DND-41 (cell line): ENCODE data around the gene PHACTR3.

ENCODE experiments used
- ATAC-seq: fragments of 200-7000 bp; cut with Tn5 transposase; 3 replicates; pipeline ENCODE4 v1.9.1; 2021; ENCODE audit warnings: low read depth; ENCODE audit not compliant: insufficient read depth
- DNase-seq: peaks from one replicate; pipeline ENCODE4 v3.0.0-alpha.2; 2020
- H2AFZ ChIP-seq: 2 replicates; pipeline ENCODE4 v1.6.0; 2012; ENCODE audit warnings: low read depth, low read length
- H3K27ac ChIP-seq: 2 replicates; pipeline ENCODE4 v1.5.1; 2012; ENCODE audit warnings: low read length, inconsistent platforms
- H3K27me3 ChIP-seq: fragments of 200-600 bp; sonication (generic); 2 replicates; pipeline ENCODE4 v1.6.0; 2012; ENCODE audit warnings: low read length, mild to moderate bottlenecking, inconsistent platforms; ENCODE audit not compliant: insufficient read depth, poor library complexity
- H3K36me3 ChIP-seq: 2 replicates; pipeline ENCODE4 v1.5.1; 2012; ENCODE audit warnings: low read length, inconsistent platforms; ENCODE audit not compliant: insufficient read depth
- H3K4me1 ChIP-seq: 2 replicates; pipeline ENCODE4 v1.5.1; 2012; ENCODE audit warnings: mild to moderate bottlenecking, low read length; ENCODE audit not compliant: insufficient read depth
- H3K4me2 ChIP-seq: 2 replicates; pipeline ENCODE4 v1.6.0; 2012; ENCODE audit warnings: mild to moderate bottlenecking, moderate library complexity, low read length, inconsistent platforms; ENCODE audit not compliant: insufficient read depth
- H3K4me3 ChIP-seq, 2 experiments: fragments of 200-600 bp in 1 of 2; shearing (Covaris generic) in 1 of 2; 2 replicates each; pipeline ENCODE4 v1.5.1; 2012 to 2016; ENCODE audit warnings: inconsistent platforms in 2 of 2, low read length in 2 of 2, mild to moderate bottlenecking in 2 of 2, low read depth in 1 of 2, moderate library complexity in 1 of 2
- H3K79me2 ChIP-seq: 2 replicates; pipeline ENCODE4 v1.6.0; 2012; ENCODE audit warnings: low read length, inconsistent platforms; ENCODE audit not compliant: insufficient read depth
- H3K9ac ChIP-seq: 2 replicates; pipeline ENCODE4 v1.6.0; 2012; ENCODE audit warnings: low read depth, mild to moderate bottlenecking, inconsistent platforms, low read length, moderate library complexity
- H3K9me3 ChIP-seq: 2 replicates; pipeline ENCODE4 v1.5.1; 2012; ENCODE audit warnings: low read length, moderate library complexity, mild to moderate bottlenecking, inconsistent platforms; ENCODE audit not compliant: insufficient read depth, severe bottlenecking
- H4K20me1 ChIP-seq: 2 replicates; pipeline ENCODE4 v1.6.0; 2012; ENCODE audit warnings: low read length; ENCODE audit not compliant: insufficient read depth
- CTCF ChIP-seq: IDR thresholded peaks from 2 replicates; pipeline ENCODE4 v1.5.1; 2012; ENCODE audit warnings: borderline replicate concordance, low read length, moderate library complexity, mild to moderate bottlenecking; ENCODE audit not compliant: poor library complexity, severe bottlenecking; ENCODE audit errors: extremely low read depth
- EZH2 ChIP-seq: IDR thresholded peaks from 3 replicates; pipeline ENCODE4 v1.6.1; 2012; ENCODE audit warnings: borderline replicate concordance, low read depth, mild to moderate bottlenecking, moderate library complexity, low read length, inconsistent platforms; ENCODE audit not compliant: severe bottlenecking

PHACTR3 gene

GRCh38 chr20:59561614-59562277 is 42.6 kb upstream of the PHACTR3 start:
- Histone ChIP-seq H3K4me2 (no peak overlapping the region), H3K27me3 (peaks cover 5% of the 10 kb centered on the region), H2AFZ (no peak overlapping the region), H3K9me3 (no peaks in the 10 kb centered on the region), H3K27ac (no peak overlapping the region), H3K4me1 (no peaks in the 10 kb centered on the region), H3K36me3 (no peaks in the 10 kb centered on the region), H3K4me3 (no peak overlapping the region), H3K9ac (no peak overlapping the region), H4K20me1 (peaks cover 4% of the 10 kb centered on the region; the same call in 1 of the 2 replicates), H3K79me2 (no peaks in the 10 kb centered on the region)
- TF ChIP-seq EZH2 (no peak), CTCF (no peak)
- ATAC-seq = no peak
- DNase-seq = no peak

- no peak overlapping the region for H3K27ac ChIP-seq
- H4K20me1 ChIP-seq = peaks cover 4% of the 10 kb centered on the region; the same call in 1 of the 2 replicates
- H2AFZ ChIP-seq = no peak overlapping the region
- H3K9me3 ChIP-seq = no peaks in the 10 kb centered on the region
- DNase-seq (no peak), ATAC-seq (no peak)
- H3K4me2 ChIP-seq = no peak overlapping the region
- no peaks in the 10 kb centered on the region for H3K36me3 ChIP-seq
- H3K79me2 ChIP-seq = no peaks in the 10 kb centered on the region
- no peaks in the 10 kb centered on the region for H3K27me3 ChIP-seq
- no peak overlapping the region for H3K4me3 ChIP-seq
- no peak overlapping the region for H3K9ac ChIP-seq
- H3K4me1 ChIP-seq = no peaks in the 10 kb centered on the region
- TF ChIP-seq EZH2 = no peak
- no peak for TF ChIP-seq CTCF
Measured at GRCh38 chr20:59564171-59564570, 40.2 kb upstream of the PHACTR3 start.

- TF ChIP-seq EZH2 = no peak
- TF ChIP-seq CTCF = no peak
- Histone ChIP-seq H3K27me3 (no peaks in the 10 kb centered on the region), H3K9ac (no peak overlapping the region), H3K9me3 (no peaks in the 10 kb centered on the region), H3K27ac (no peak overlapping the region), H3K4me3 (no peak overlapping the region), H2AFZ (no peak overlapping the region), H3K79me2 (no peaks in the 10 kb centered on the region), H3K36me3 (no peaks in the 10 kb centered on the region), H4K20me1 (peaks cover 4% of the 10 kb centered on the region; the same call in 1 of the 2 replicates), H3K4me1 (no peaks in the 10 kb centered on the region), H3K4me2 (no peak overlapping the region)
- DNase-seq (no peak), ATAC-seq (no peak)
Measured at GRCh38 chr20:59564943-59565342, 39.4 kb upstream of the PHACTR3 start.
